Right lobe of liver (tissue), 4 donors: ENCODE results near the gene MFSD2A.

ENCODE experiments used
- CTCF ChIP-seq, 4 donors: fragments of 200-600 bp in 3 of 4; fragments of 450-650 bp in 1 of 4; IDR thresholded peaks; one replicate each; pipeline versions ENCODE4 v1.5.1 to v1.8.0; 2016 to 2022; ENCODE audit warnings: antibody characterized with exemption in 4 of 4, mild to moderate bottlenecking in 2 of 4
- POLR2A ChIP-seq: fragments of 450-650 bp; IDR thresholded peaks from one replicate; pipeline ENCODE4 v1.6.1; 2017; ENCODE audit warnings: antibody characterized with exemption, mild to moderate bottlenecking
- donor health status: DM: no; HTN: no; CAD: no.
- donor health status: DM: no; HTN: no; CAD: no.
- donor health status: DM: no; HTN: yes; CAD: no.

DNA sequence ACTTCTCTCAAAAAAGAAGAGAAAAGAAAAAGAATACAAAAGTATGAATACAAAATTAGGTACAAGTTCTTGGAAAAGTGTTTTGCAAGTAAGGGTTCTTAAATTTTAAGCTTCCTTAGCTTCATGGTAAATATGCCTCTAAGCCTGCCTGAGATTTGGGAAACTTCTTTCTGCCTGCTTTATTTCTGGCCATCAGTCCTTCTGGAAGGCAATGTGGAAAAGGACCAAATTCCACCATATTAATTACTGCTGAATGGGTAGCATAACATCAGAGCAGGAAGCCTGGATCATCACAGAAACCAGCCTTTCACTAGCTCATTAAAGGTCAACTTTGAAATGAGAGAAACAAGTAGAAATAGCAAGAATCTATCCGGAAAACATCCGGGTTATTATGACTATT is 46.5 kb downstream of the MFSD2A start:
- no peak for TF ChIP-seq POLR2A
- TF ChIP-seq CTCF (IDR thresholded peaks at IDR 0.05) = no peak
